ENCODE measurements around the gene SLC24A4. TPM values are rescaled to one million over a fixed set of nuclear protein-coding genes. Genes with fewer than 3 reads are reported as not detected.

The SLC24A4 gene
- total and polyA plus RNA-seq, 2 of the 4 experiments (the other 2 are of a cell fraction), result not detected

DNA sequence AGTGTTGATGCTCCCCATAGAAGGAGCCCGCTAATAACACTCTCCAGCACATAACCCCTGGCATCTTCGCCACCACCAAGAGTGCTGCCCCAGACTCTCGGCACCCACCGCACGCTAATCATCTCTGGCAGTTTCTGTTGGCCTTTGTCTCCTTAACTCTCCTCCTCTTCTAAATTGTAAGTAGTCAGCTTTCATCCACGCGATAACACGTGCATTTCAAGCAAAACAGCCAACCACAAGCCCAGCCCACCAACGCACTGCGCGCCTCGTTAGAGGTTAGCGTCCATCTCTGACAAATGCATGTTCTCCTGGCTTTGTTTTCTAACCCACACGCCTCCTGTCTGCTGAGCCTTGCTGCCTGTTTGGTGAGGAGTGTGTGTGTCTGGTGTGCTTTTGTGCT is 129.5 kb downstream of the SLC24A4 start:
- Histone ChIP-seq H3K27ac (ENCODE audit: insufficient read depth, low read length) (no peak overlapping the region), H3K18ac (ENCODE audit: low read depth, low read length) (no peak overlapping the region), H2AK5ac (ENCODE audit: low read depth, low read length) (no peak overlapping the region), H3K4me2 (ENCODE audit: low read depth, low read length) (no peak overlapping the region), H3K9me1 (ENCODE audit: insufficient read depth, low read length) (no peaks in the 10 kb centered on the region), H3K56ac (ENCODE audit: extremely low read depth, insufficient read depth, low read length) (no peak overlapping the region), H2BK120ac (ENCODE audit: low read depth, low read length) (no peak overlapping the region), H3K4me3 (ENCODE audit: insufficient read depth, low read depth, low read length) (no peak overlapping the region), H3K4me1 (ENCODE audit: control insufficient read depth, insufficient read depth, low read length) (no peaks in the 10 kb centered on the region), H2BK20ac (ENCODE audit: low read depth, low read length) (no peak overlapping the region), H3K4ac (ENCODE audit: low read depth, low read length) (no peak overlapping the region), H3K27me3 (ENCODE audit: control insufficient read depth, insufficient read depth, low read length) (peaks cover 2% of the 10 kb centered on the region; the same call in 1 of the 2 replicates), H3K14ac (replicated peaks; ENCODE audit: low read depth, low read length) (no peak overlapping the region), H3K36me3 (ENCODE audit: control insufficient read depth, insufficient read depth, low read length) (no peaks in the 10 kb centered on the region), H2AFZ (replicated peaks; ENCODE audit: low read length, poor library complexity) (no peak overlapping the region), H3K79me1 (ENCODE audit: low read depth in 1 of 2, low read length in 2 of 2) (no peaks in the 10 kb centered on the region), H2AK9ac (replicated peaks; ENCODE audit: low read depth, low read length, poor library complexity) (no peak overlapping the region), H4K8ac (ENCODE audit: low read depth in 2 of 2, low read length in 2 of 2) (no peak overlapping the region), H3K9ac (ENCODE audit: low read depth, low read length) (no peak overlapping the region), H2BK15ac (ENCODE audit: low read depth, low read length) (no peak overlapping the region), H4K20me1 (ENCODE audit: insufficient read depth, low read length) (no peaks in the 10 kb centered on the region), H2BK5ac (ENCODE audit: low read depth, low read length, poor library complexity, severe bottlenecking) (no peak overlapping the region), H3K9me3 (ENCODE audit: control insufficient read depth, insufficient read depth, low read length) (no peaks in the 10 kb centered on the region), H4K91ac (ENCODE audit: insufficient read depth, low read depth, low read length) (no peak overlapping the region), H4K5ac (ENCODE audit: low read depth, low read length) (no peak overlapping the region), H3K23ac (ENCODE audit: low read depth, low read length) (no peak overlapping the region)
- no peak for ATAC-seq (ENCODE audit: low read depth)
- TF ChIP-seq MAFK (IDR thresholded peaks at IDR 0.05; ENCODE audit: low read depth, low read length), result no peak
- TF ChIP-seq FOS (IDR thresholded peaks at IDR 0.05; ENCODE audit: low read depth, low read length), result no peak
- TF ChIP-seq CHD1 (IDR thresholded peaks at IDR 0.05; ENCODE audit: low read depth, low read length), result no peak
- no peak for TF ChIP-seq BHLHE40 (IDR thresholded peaks at IDR 0.05; ENCODE audit: low read depth, low read length)
- TF ChIP-seq MXI1 (IDR thresholded peaks at IDR 0.05; ENCODE audit: borderline replicate concordance, low read depth, low read length), result no peak
- TF ChIP-seq, protein P1, sequence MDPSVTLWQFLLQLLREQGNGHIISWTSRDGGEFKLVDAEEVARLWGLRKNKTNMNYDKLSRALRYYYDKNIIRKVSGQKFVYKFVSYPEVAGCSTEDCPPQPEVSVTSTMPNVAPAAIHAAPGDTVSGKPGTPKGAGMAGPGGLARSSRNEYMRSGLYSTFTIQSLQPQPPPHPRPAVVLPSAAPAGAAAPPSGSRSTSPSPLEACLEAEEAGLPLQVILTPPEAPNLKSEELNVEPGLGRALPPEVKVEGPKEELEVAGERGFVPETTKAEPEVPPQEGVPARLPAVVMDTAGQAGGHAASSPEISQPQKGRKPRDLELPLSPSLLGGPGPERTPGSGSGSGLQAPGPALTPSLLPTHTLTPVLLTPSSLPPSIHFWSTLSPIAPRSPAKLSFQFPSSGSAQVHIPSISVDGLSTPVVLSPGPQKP (IDR thresholded peaks at IDR 0.05; ENCODE audit: borderline replicate concordance, low read depth, low read length), result no peak
- TF ChIP-seq SMC3 (IDR thresholded peaks at IDR 0.05; ENCODE audit: low read depth, low read length), result no peak
- no peak for TF ChIP-seq RCOR1 (IDR thresholded peaks at IDR 0.05; ENCODE audit: insufficient replicate concordance, low read length)
- no peak for TF ChIP-seq NFE2L2 (IDR thresholded peaks at IDR 0.05; ENCODE audit: low read depth, low read length)
- TF ChIP-seq RFX5 (IDR thresholded peaks at IDR 0.05; ENCODE audit: low read depth, low read length), result no peak
- TF ChIP-seq RAD21 (IDR thresholded peaks at IDR 0.05; ENCODE audit: low read length), result no peak
- TF ChIP-seq, protein P2, sequence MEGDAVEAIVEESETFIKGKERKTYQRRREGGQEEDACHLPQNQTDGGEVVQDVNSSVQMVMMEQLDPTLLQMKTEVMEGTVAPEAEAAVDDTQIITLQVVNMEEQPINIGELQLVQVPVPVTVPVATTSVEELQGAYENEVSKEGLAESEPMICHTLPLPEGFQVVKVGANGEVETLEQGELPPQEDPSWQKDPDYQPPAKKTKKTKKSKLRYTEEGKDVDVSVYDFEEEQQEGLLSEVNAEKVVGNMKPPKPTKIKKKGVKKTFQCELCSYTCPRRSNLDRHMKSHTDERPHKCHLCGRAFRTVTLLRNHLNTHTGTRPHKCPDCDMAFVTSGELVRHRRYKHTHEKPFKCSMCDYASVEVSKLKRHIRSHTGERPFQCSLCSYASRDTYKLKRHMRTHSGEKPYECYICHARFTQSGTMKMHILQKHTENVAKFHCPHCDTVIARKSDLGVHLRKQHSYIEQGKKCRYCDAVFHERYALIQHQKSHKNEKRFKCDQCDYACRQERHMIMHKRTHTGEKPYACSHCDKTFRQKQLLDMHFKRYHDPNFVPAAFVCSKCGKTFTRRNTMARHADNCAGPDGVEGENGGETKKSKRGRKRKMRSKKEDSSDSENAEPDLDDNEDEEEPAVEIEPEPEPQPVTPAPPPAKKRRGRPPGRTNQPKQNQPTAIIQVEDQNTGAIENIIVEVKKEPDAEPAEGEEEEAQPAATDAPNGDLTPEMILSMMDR (conservative IDR thresholded peaks at IDR 0.05; ENCODE audit: low read depth, low read length), result no peak
- CTCF ChIA-PET, result no interaction called here
- BruUV-seq (replicated peaks), result no TSS peak
- intact Hi-C loops (cut with micrococcal nuclease) (no loop called here), dilution Hi-C loops (cut with HindIII; ENCODE audit: low sequenced_read_pairs, unreplicated experiment) (no loop called here), in situ Hi-C loops (cut with MboI; ENCODE audit: low sequenced_read_pairs) (no loop called here)
- DNase-seq, result no peak
- POLR2A ChIA-PET (ENCODE audit: unreplicated experiment), result no interaction called here
- 100% methylated on average over 3 of the region's 14 CpGs; no CpG with 5 or more reads in 1 of the 2 experiments for WGBS, 2 experiments (ENCODE audit: extremely low coverage in 2 of 2, insufficient read length in 1 of 2)

Data from IMR-90 (cell line).